HepG2 (cell line): ENCODE data around the gene KCNB1. TPM values are rescaled to one million over a fixed set of nuclear protein-coding genes. Genes with fewer than 3 reads are reported as not detected.

ENCODE experiments used
- ATAC-seq: fragments of 200-7000 bp; cut with Tn5 transposase; 3 replicates; pipeline ENCODE4 v1.9.1; 2020; ENCODE audit warnings: mild to moderate bottlenecking, moderate library complexity
- BruUV-seq: library from RNA; stranded (reverse); fragments of 400-500 nt; replicated peaks from 2 replicates; lab custom pipeline; 2021; lab: Mats Ljungman, UMichigan
- CTCF ChIA-PET: fragments of 300-600 bp; formaldehyde crosslinking; extraction: SDS; loops from one replicate; lab custom pipeline; 2021; ENCODE audit warnings: low total read pairs, inconsistent platforms, low intra/inter-chr PET ratio; lab: Yijun Ruan, JAX
- POLR2A ChIA-PET: fragments of 350-600 bp; sonication (Branson Sonifier 250); formaldehyde crosslinking; loops from one replicate; lab custom pipeline; 2020; ENCODE audit warnings: antibody characterized with exemption, inconsistent platforms; lab: Yijun Ruan, JAX
- DNase-seq: peaks from one replicate; pipeline ENCODE4 v3.0.0-alpha.2; 2015; ENCODE audit warnings: low spot score
- FAIRE-seq: peaks from 3 replicates; lab custom pipeline; 2011; peaks lifted over from hg19 to GRCh38; lab: Jason Lieb, UNC
- H2AFZ ChIP-seq: one replicate; pipeline ENCODE4 v1.6.1; 2011; ENCODE audit warnings: low read length, inconsistent platforms
- H3K27ac ChIP-seq: fragments of 300-600 bp; 3 replicates; pipeline ENCODE4 v1.8.0; 2011; ENCODE audit warnings: mixed run types, mild to moderate bottlenecking, mixed read lengths, low read length, inconsistent platforms; ENCODE audit not compliant: insufficient read depth; ENCODE audit errors: extremely low read length
- H3K27me3 ChIP-seq, 2 experiments: fragments of 200-600 bp in 1 of 2; 2 replicates in 1 of 2; 3 replicates in 1 of 2; pipeline versions ENCODE4 v1.6.0 to v1.8.0; 2011; ENCODE audit warnings: low read length in 2 of 2, mild to moderate bottlenecking in 2 of 2, moderate library complexity in 2 of 2, inconsistent platforms in 1 of 2; ENCODE audit not compliant: insufficient read depth in 2 of 2, control insufficient read depth in 1 of 2
- H3K36me3 ChIP-seq, 2 experiments: fragments of 200-600 bp in 1 of 2; replicated peaks in 1 of 2; 2 replicates in 1 of 2; 3 replicates in 1 of 2; pipeline versions ENCODE4 v1.5.1 to v1.8.0; 2011; ENCODE audit warnings: low read length in 2 of 2, inconsistent platforms in 1 of 2; ENCODE audit not compliant: insufficient read depth in 2 of 2, control insufficient read depth in 1 of 2
- H3K4me1 ChIP-seq: 2 replicates; pipeline ENCODE4 v1.5.1; 2012; ENCODE audit warnings: low read length, inconsistent platforms; ENCODE audit not compliant: insufficient read depth
- H3K4me2 ChIP-seq: 2 replicates; pipeline ENCODE4 v1.6.0; 2011; ENCODE audit warnings: low read depth, low read length, inconsistent platforms
- H3K4me3 ChIP-seq, 3 experiments: fragments of 200-600 bp in 1 of 3; sonication (generic), shearing (Covaris generic) in 1 of 3; replicated peaks in 1 of 3; 2 replicates each; pipeline ENCODE4 v1.5.1; 2011 to 2016; ENCODE audit warnings: low read length in 3 of 3, inconsistent platforms in 2 of 3, low read depth in 2 of 3, mild to moderate bottlenecking in 2 of 3, control low read depth in 1 of 3, mixed read lengths in 1 of 3; ENCODE audit not compliant: insufficient read depth in 1 of 3
- H3K79me2 ChIP-seq: one replicate; pipeline ENCODE4 v1.6.1; 2011; ENCODE audit warnings: low read length, inconsistent platforms; ENCODE audit not compliant: insufficient read depth
- H3K9ac ChIP-seq: 2 replicates; pipeline ENCODE4 v1.6.0; 2011; ENCODE audit warnings: mild to moderate bottlenecking, low read depth, low read length, inconsistent platforms; ENCODE audit not compliant: insufficient read depth
- H3K9me3 ChIP-seq: 2 replicates; pipeline ENCODE4 v1.5.1; 2012; ENCODE audit warnings: mild to moderate bottlenecking, low read length
- H4K20me1 ChIP-seq: 2 replicates; pipeline ENCODE4 v1.6.0; 2011; ENCODE audit warnings: inconsistent platforms, mild to moderate bottlenecking, low read length, moderate library complexity; ENCODE audit not compliant: insufficient read depth
- ARNT ChIP-seq: fragments of 450-650 bp; IDR thresholded peaks from 2 replicates; pipeline ENCODE4 v1.6.1; 2017
- ATF7 ChIP-seq, 2 experiments: fragments of 450-650 bp in 1 of 2; sonication (generic) in 1 of 2; formaldehyde crosslinking in 1 of 2; IDR thresholded peaks; 2 replicates each; pipeline versions ENCODE4 v1.4.0 to v1.6.1; 2016 to 2020; ENCODE audit warnings: antibody characterized with exemption in 1 of 2, mild to moderate bottlenecking in 1 of 2, missing genetic modification reagents in 1 of 2
- ATM ChIP-seq: fragments of 450-650 bp; IDR thresholded peaks from 2 replicates; pipeline ENCODE4 v1.7.1; 2017; ENCODE audit warnings: mild to moderate bottlenecking, borderline replicate concordance
- CAMTA2 ChIP-seq: sonication (generic); formaldehyde crosslinking; IDR thresholded peaks from 2 replicates; pipeline ENCODE4 v1.4.0; 2020; ENCODE audit warnings: mild to moderate bottlenecking, missing genetic modification reagents, borderline replicate concordance
- CENPX ChIP-seq: sonication (generic); formaldehyde crosslinking; IDR thresholded peaks from 2 replicates; pipeline ENCODE4 v1.9.0; 2021; ENCODE audit warnings: mild to moderate bottlenecking, missing genetic modification reagents, moderate library complexity
- FOXA1 ChIP-seq, 2 experiments: fragments of 450-650 bp in 1 of 2; sonication (generic) in 1 of 2; formaldehyde crosslinking in 1 of 2; IDR thresholded peaks; 2 replicates each; pipeline versions ENCODE4 v1.4.0 to v1.6.1; 2016 to 2020; ENCODE audit warnings: missing genetic modification reagents in 1 of 2
- NBN ChIP-seq: fragments of 450-650 bp; conservative IDR thresholded peaks from 2 replicates; pipeline ENCODE4 v1.6.1; 2017
- SCMH1 ChIP-seq: sonication (generic); formaldehyde crosslinking; IDR thresholded peaks from 2 replicates; pipeline ENCODE4 v1.9.0; 2021; ENCODE audit warnings: missing genetic modification reagents, mild to moderate bottlenecking, borderline replicate concordance
- SP1 ChIP-seq, 2 experiments: fragments of 450-650 bp in 1 of 2; sonication (generic) in 1 of 2; formaldehyde crosslinking in 1 of 2; IDR thresholded peaks; 2 replicates each; pipeline versions ENCODE4 v1.4.0 to v1.6.1; 2016 to 2020; ENCODE audit warnings: missing genetic modification reagents in 1 of 2
- TAF15 ChIP-seq: fragments of 200-400 bp; formaldehyde crosslinking; IDR thresholded peaks from one replicate; pipeline ENCODE4 v1.6.1; 2018; ENCODE audit warnings: mild to moderate bottlenecking, low read depth, low read length; ENCODE audit not compliant: poor library complexity, severe bottlenecking
- TARDBP ChIP-seq: sonication (generic); formaldehyde crosslinking; IDR thresholded peaks from 2 replicates; pipeline ENCODE4 v1.8.0; 2022; ENCODE audit warnings: mild to moderate bottlenecking, missing genetic modification reagents
- ZNF17 ChIP-seq: sonication (generic); formaldehyde crosslinking; IDR thresholded peaks from 2 replicates; pipeline ENCODE4 v1.5.0; 2020; ENCODE audit warnings: mild to moderate bottlenecking, missing genetic modification reagents
- ZNF282 ChIP-seq: fragments of 450-650 bp; IDR thresholded peaks from 2 replicates; pipeline ENCODE4 v1.6.1; 2018; ENCODE audit not compliant: partially characterized antibody
- WGBS: methylation state at CpG from one replicate; pipeline ENCODE4 v1.1.6; 2017; ENCODE audit warnings: low lambda C conversion rate; 5-methylcytosine and 5-hydroxymethylcytosine counted together
- in situ Hi-C: cut with HindIII; loops from 2 replicates; pipeline ENCODE4 v1.10.0; 2017; ENCODE audit warnings: low pct_unique_long_range_greater_than_20kb; ENCODE audit not compliant: extremely low pct_ligation_motif_present
- intact Hi-C: fragments of 100-400 bp; cut with micrococcal nuclease; formaldehyde crosslinking; loops from one replicate; pipeline ENCODE4 v1.10.0; 2022; ENCODE audit not compliant: unreplicated experiment
- polyA plus RNA-seq, 8 experiments: library from polyadenylated mRNA; depleted of rRNA in 3 of 8; stranded (reverse) in 7 of 8; unstranded in 1 of 8; fragments of >200 nt; fragmentation: Illumina TruSeq in 4 of 8; extraction: Trizol in 4 of 8; gene quantifications; 2 replicates each; pipeline versions ENCODE4 v1.2.1 to v1.2.3, GENCODE V29; 2011 to 2016; ENCODE audit warnings: low read depth in 4 of 8, missing spikeins in 1 of 8, mixed read lengths in 1 of 8; ENCODE audit not compliant: insufficient read depth in 1 of 8
- total RNA-seq, 5 experiments: library from RNA; depleted of rRNA; stranded (reverse); fragments of >200 nt; fragmentation: Illumina TruSeq; extraction: Trizol; gene quantifications; 2 replicates each; pipeline ENCODE4 v1.2.3, GENCODE V29; 2016; ENCODE audit warnings: low read depth in 1 of 5
- TF ChIP-seq, protein P1 (sequence below): sonication (generic); formaldehyde crosslinking; IDR thresholded peaks from 2 replicates; pipeline ENCODE4 v1.5.1; 2020; ENCODE audit warnings: missing genetic modification reagents, mild to moderate bottlenecking, borderline replicate concordance
- TF ChIP-seq, protein P2 (sequence below): fragments of 450-650 bp; IDR thresholded peaks from 2 replicates; pipeline ENCODE4 v1.6.1; 2017
- TF ChIP-seq, protein P3 (sequence below): sonication (generic); formaldehyde crosslinking; IDR thresholded peaks from 2 replicates; pipeline ENCODE4 v1.5.0; 2020; ENCODE audit warnings: missing genetic modification reagents
- TF ChIP-seq, protein P4 (sequence below): IDR thresholded peaks from 2 replicates; pipeline ENCODE4 v1.6.1; 2016; ENCODE audit warnings: control low read depth

Gene KCNB1
- total and polyA plus RNA-seq, 2 of the 13 experiments (the other 11 are each of a cell fraction or from before 2014, with no cell fraction given) = 0.02 TPM; not detected in 1

DNA sequence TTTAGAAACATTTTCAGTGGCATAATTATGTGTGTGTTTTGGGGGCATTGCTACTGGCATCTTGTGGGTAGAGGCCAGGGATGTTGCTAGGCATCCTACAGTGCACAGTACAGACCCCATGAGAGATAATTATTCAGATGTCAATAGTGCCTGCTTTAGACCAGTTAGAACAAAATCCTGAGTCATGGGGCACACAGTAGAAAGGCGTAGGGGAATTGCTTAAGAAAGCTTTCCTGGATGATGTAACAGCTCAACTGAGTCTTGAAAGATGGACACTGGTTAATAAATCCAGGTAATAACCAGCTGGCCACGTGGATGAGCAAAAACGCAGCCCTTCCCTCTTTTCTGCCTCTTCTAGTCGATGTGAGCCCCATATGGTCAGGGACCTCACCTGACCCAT lies 51.1 kb downstream of the KCNB1 start (continued):
- TF ChIP-seq, protein P1, sequence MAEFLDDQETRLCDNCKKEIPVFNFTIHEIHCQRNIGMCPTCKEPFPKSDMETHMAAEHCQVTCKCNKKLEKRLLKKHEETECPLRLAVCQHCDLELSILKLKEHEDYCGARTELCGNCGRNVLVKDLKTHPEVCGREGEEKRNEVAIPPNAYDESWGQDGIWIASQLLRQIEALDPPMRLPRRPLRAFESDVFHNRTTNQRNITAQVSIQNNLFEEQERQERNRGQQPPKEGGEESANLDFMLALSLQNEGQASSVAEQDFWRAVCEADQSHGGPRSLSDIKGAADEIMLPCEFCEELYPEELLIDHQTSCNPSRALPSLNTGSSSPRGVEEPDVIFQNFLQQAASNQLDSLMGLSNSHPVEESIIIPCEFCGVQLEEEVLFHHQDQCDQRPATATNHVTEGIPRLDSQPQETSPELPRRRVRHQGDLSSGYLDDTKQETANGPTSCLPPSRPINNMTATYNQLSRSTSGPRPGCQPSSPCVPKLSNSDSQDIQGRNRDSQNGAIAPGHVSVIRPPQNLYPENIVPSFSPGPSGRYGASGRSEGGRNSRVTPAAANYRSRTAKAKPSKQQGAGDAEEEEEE (CRISPR knock-in tag) = no peak
- TF ChIP-seq CAMTA2 (CRISPR knock-in tag) = no peak
- no peak for TF ChIP-seq ZNF17 (CRISPR knock-in tag)

DNA sequence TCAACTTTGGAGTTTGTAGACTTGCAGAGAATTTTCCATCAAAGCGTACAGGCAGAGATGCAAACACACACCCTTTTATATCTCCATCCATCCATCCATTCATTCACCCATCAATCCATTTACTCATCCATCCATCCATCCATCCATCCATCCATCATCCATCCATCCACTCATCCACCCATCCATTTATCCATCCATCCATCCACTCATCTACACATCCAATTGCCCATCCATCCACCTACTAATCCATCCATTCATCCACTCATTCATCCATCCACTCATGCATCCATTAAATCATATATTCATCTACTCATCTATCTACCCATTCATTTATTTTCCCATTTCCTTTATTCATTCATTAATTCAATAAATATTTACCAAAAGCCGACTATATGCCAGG lies 52.1 kb downstream of the KCNB1 start:
- no TSS peak for BruUV-seq
- DNase-seq = no peak
- Histone ChIP-seq H3K4me1 (no peaks in the 10 kb centered on the region), H3K79me2 (no peaks in the 10 kb centered on the region), H3K27me3 (peaks cover 1 to 7% of the 10 kb centered on the region in 2 experiments; a peak in 2 of 5 replicates), H3K9ac (no peak overlapping the region), H4K20me1 (no peaks in the 10 kb centered on the region), H3K9me3 (no peaks in the 10 kb centered on the region), H3K36me3 (no peaks in the 10 kb centered on the region), H3K4me2 (no peak overlapping the region), H3K4me3 (no peak overlapping the region), H3K27ac (no peak overlapping the region), H2AFZ (no peak overlapping the region)
- intact Hi-C loops = no loop called here
- 3% methylated on average over 2 of the region's 2 CpGs for WGBS
- FAIRE-seq = no peak
- ChIA-PET POLR2A (no interaction called here), CTCF (no interaction called here)
- in situ Hi-C loops = no loop called here
- no peak for ATAC-seq
- TF ChIP-seq ATM (0 out of 2 replicates have a peak, but pooled peaks have one; percentile 35), FOXA1 (IDR thresholded peaks at IDR 0.05) (peak; percentile 7; the same call in 1 of the 2 replicates), FOXA1 (CRISPR knock-in tag; IDR thresholded peaks at IDR 0.05) (no peak), CENPX (CRISPR knock-in tag) (no peak), SP1 (IDR thresholded peaks at IDR 0.05) (peak; percentile 42; the same call in 1 of the 2 replicates), SP1 (CRISPR knock-in tag; IDR thresholded peaks at IDR 0.05) (no peak), TARDBP (CRISPR knock-in tag) (no peak), SCMH1 (CRISPR knock-in tag) (no peak), ARNT (0 out of 2 replicates have a peak, but pooled peaks have one; percentile 67), ATF7 (IDR thresholded peaks at IDR 0.05) (0 out of 2 replicates have a peak, but pooled peaks have one; percentile 17), ATF7 (CRISPR knock-in tag; IDR thresholded peaks at IDR 0.05) (no peak), NBN (peak; percentile 93; the same call in 1 of the 2 replicates), ZNF282 (peak; percentile 67), TAF15 (no peak)
- TF ChIP-seq, protein P2, sequence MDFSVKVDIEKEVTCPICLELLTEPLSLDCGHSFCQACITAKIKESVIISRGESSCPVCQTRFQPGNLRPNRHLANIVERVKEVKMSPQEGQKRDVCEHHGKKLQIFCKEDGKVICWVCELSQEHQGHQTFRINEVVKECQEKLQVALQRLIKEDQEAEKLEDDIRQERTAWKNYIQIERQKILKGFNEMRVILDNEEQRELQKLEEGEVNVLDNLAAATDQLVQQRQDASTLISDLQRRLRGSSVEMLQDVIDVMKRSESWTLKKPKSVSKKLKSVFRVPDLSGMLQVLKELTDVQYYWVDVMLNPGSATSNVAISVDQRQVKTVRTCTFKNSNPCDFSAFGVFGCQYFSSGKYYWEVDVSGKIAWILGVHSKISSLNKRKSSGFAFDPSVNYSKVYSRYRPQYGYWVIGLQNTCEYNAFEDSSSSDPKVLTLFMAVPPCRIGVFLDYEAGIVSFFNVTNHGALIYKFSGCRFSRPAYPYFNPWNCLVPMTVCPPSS = peak; percentile 94
- TF ChIP-seq, protein P3, sequence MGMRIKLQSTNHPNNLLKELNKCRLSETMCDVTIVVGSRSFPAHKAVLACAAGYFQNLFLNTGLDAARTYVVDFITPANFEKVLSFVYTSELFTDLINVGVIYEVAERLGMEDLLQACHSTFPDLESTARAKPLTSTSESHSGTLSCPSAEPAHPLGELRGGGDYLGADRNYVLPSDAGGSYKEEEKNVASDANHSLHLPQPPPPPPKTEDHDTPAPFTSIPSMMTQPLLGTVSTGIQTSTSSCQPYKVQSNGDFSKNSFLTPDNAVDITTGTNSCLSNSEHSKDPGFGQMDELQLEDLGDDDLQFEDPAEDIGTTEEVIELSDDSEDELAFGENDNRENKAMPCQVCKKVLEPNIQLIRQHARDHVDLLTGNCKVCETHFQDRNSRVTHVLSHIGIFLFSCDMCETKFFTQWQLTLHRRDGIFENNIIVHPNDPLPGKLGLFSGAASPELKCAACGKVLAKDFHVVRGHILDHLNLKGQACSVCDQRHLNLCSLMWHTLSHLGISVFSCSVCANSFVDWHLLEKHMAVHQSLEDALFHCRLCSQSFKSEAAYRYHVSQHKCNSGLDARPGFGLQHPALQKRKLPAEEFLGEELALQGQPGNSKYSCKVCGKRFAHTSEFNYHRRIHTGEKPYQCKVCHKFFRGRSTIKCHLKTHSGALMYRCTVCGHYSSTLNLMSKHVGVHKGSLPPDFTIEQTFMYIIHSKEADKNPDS = no peak
- TF ChIP-seq, protein P4, sequence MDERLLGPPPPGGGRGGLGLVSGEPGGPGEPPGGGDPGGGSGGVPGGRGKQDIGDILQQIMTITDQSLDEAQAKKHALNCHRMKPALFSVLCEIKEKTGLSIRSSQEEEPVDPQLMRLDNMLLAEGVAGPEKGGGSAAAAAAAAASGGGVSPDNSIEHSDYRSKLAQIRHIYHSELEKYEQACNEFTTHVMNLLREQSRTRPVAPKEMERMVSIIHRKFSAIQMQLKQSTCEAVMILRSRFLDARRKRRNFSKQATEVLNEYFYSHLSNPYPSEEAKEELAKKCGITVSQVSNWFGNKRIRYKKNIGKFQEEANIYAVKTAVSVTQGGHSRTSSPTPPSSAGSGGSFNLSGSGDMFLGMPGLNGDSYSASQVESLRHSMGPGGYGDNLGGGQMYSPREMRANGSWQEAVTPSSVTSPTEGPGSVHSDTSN = no peak
